Measurements from ENCODE around the gene LCN15. TPM values are rescaled to one million over a fixed set of nuclear protein-coding genes. Genes with fewer than 3 reads are reported as not detected.
A peak's percentile ranks its signal among the peaks of the same experiment; 100 is the strongest.

Gene LCN15
- total and polyA plus RNA-seq, 2 of the 4 experiments (the other 2 are of a cell fraction) = not detected

- Histone ChIP-seq H2BK5ac (ENCODE audit: low read depth, low read length, poor library complexity, severe bottlenecking) (no peak within 1 kb of the TSS), H2BK20ac (ENCODE audit: low read depth, low read length) (no peak within 1 kb of the TSS), H2AK9ac (replicated peaks; ENCODE audit: low read depth, low read length, poor library complexity) (no peak within 1 kb of the TSS), H3K4me3 (ENCODE audit: insufficient read depth, low read depth, low read length) (no peak within 1 kb of the TSS), H4K5ac (ENCODE audit: low read depth, low read length) (no peak within 1 kb of the TSS), H3K9me3 (ENCODE audit: control insufficient read depth, insufficient read depth, low read length) (no peaks in the 10 kb centered on the region), H3K14ac (replicated peaks; ENCODE audit: low read depth, low read length) (no peak within 1 kb of the TSS), H3K4ac (ENCODE audit: low read depth, low read length) (no peak within 1 kb of the TSS), H4K20me1 (ENCODE audit: insufficient read depth, low read length) (peaks cover 17% of the 10 kb centered on the region), H2BK15ac (ENCODE audit: low read depth, low read length) (no peak within 1 kb of the TSS), H3K79me1 (ENCODE audit: low read depth in 1 of 2, low read length in 2 of 2) (peaks cover 3 to 23% of the 10 kb centered on the region in 2 experiments; a peak in 3 of 4 replicates), H3K4me1 (ENCODE audit: control insufficient read depth, insufficient read depth, low read length) (peaks cover 15% of the 10 kb centered on the region), H3K56ac (ENCODE audit: extremely low read depth, insufficient read depth, low read length) (no peak within 1 kb of the TSS), H3K9ac (ENCODE audit: low read depth, low read length) (no peak within 1 kb of the TSS), H2AK5ac (ENCODE audit: low read depth, low read length) (no peak within 1 kb of the TSS), H3K27ac (ENCODE audit: insufficient read depth, low read length) (no peak within 1 kb of the TSS), H4K91ac (ENCODE audit: insufficient read depth, low read depth, low read length) (no peak within 1 kb of the TSS), H3K36me3 (ENCODE audit: control insufficient read depth, insufficient read depth, low read length) (peaks cover 8% of the 10 kb centered on the region; the same call in 1 of the 2 replicates), H2BK120ac (ENCODE audit: low read depth, low read length) (no peak within 1 kb of the TSS), H3K18ac (ENCODE audit: low read depth, low read length) (no peak within 1 kb of the TSS), H2AFZ (replicated peaks; ENCODE audit: low read length, poor library complexity) (no peak within 1 kb of the TSS), H3K27me3 (ENCODE audit: control insufficient read depth, insufficient read depth, low read length) (peaks cover 29% of the 10 kb centered on the region), H3K9me1 (ENCODE audit: insufficient read depth, low read length) (no peaks in the 10 kb centered on the region), H3K4me2 (ENCODE audit: low read depth, low read length) (peak within 1 kb of the TSS; percentile 39), H4K8ac (ENCODE audit: low read depth in 2 of 2, low read length in 2 of 2) (no peak within 1 kb of the TSS), H3K23ac (ENCODE audit: low read depth, low read length) (no peak within 1 kb of the TSS)
- POLR2A ChIA-PET (ENCODE audit: unreplicated experiment) = no interaction called here
- dilution Hi-C loops (cut with HindIII; ENCODE audit: low sequenced_read_pairs, unreplicated experiment) (no loop called here), intact Hi-C loops (cut with micrococcal nuclease) (no loop called here), in situ Hi-C loops (cut with MboI; ENCODE audit: low sequenced_read_pairs) (no loop called here)
- no TSS peak for BruUV-seq (replicated peaks)
- TF ChIP-seq MAFK (IDR thresholded peaks at IDR 0.05; ENCODE audit: low read depth, low read length) = no peak
- TF ChIP-seq RFX5 (IDR thresholded peaks at IDR 0.05; ENCODE audit: low read depth, low read length) = no peak
- TF ChIP-seq NFE2L2 (IDR thresholded peaks at IDR 0.05; ENCODE audit: low read depth, low read length) = no peak
- TF ChIP-seq RCOR1 (IDR thresholded peaks at IDR 0.05; ENCODE audit: insufficient replicate concordance, low read length) = no peak
- no peak for TF ChIP-seq RAD21 (IDR thresholded peaks at IDR 0.05; ENCODE audit: low read length)
- no peak for TF ChIP-seq BHLHE40 (IDR thresholded peaks at IDR 0.05; ENCODE audit: low read depth, low read length)
- no peak for TF ChIP-seq CTCF (conservative IDR thresholded peaks at IDR 0.05; ENCODE audit: low read depth, low read length)
- no peak for TF ChIP-seq CEBPB (IDR thresholded peaks at IDR 0.05; ENCODE audit: low read depth, low read length)
- TF ChIP-seq USF2 (IDR thresholded peaks at IDR 0.05; ENCODE audit: low read depth, low read length) = no peak
- no peak for TF ChIP-seq CHD1 (IDR thresholded peaks at IDR 0.05; ENCODE audit: low read depth, low read length)
- no peak for TF ChIP-seq MAZ (IDR thresholded peaks at IDR 0.05; ENCODE audit: borderline replicate concordance, low read depth, low read length)
- TF ChIP-seq, protein P1, sequence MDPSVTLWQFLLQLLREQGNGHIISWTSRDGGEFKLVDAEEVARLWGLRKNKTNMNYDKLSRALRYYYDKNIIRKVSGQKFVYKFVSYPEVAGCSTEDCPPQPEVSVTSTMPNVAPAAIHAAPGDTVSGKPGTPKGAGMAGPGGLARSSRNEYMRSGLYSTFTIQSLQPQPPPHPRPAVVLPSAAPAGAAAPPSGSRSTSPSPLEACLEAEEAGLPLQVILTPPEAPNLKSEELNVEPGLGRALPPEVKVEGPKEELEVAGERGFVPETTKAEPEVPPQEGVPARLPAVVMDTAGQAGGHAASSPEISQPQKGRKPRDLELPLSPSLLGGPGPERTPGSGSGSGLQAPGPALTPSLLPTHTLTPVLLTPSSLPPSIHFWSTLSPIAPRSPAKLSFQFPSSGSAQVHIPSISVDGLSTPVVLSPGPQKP (IDR thresholded peaks at IDR 0.05; ENCODE audit: borderline replicate concordance, low read depth, low read length) = no peak
- TF ChIP-seq FOS (IDR thresholded peaks at IDR 0.05; ENCODE audit: low read depth, low read length) = no peak
- TF ChIP-seq SMC3 (IDR thresholded peaks at IDR 0.05; ENCODE audit: low read depth, low read length) = no peak
- CTCF ChIA-PET = no interaction called here
- ATAC-seq (ENCODE audit: low read depth) (no peak), DNase-seq (no peak)
- WGBS, 2 experiments (ENCODE audit: extremely low coverage in 2 of 2, insufficient read length in 1 of 2) = 33% methylated on average over 1 of the region's 5 CpGs; no CpG with 5 or more reads in 1 of the 2 experiments
Observed at GRCh38 chr9:136796238-136796774, 32.0 kb upstream of the LCN15 start, which contains the start of gene CCDC183. TSS of gene CCDC183 (plus strand) at chr9:136796338. CDS start at chr9:136796398, 60 bp downstream.

Measured in IMR-90 (cell line).